SW 1271 (cell line): ENCODE measurements around the gene ERVV-1.
A peak's percentile ranks its signal among the peaks of the same experiment; 100 is the strongest.
"Not testable (repeated sequence)": the region's sequence is repeated elsewhere in the genome, so short reads cannot be mapped to it uniquely, and the experiment has no call there.

Experiments
- DNase-seq, 2 experiments: peaks; one replicate each; lab custom pipeline; 2025; lab: John Stamatoyannopoulos, UW

The ERVV-1 gene

GRCh38 chr19:53013621-53014020 lies at the start of gene ERVV-1:
ERVV-1 (plus strand) TSS chr19:53013921; CDS start chr19:53014091, 170 bp downstream.
- no peak for DNase-seq

- no peak for DNase-seq
Observed at GRCh38 chr19:52967772-52968171, 45.9 kb upstream of the ERVV-1 start.

- no peak for DNase-seq
Observed at GRCh38 chr19:52981329-52981728, 32.4 kb upstream of the ERVV-1 start.

- DNase-seq = not testable (repeated sequence)
Observed at GRCh38 chr19:52983167-52983566, 30.6 kb upstream of the ERVV-1 start.

- DNase-seq = no peak
Observed at GRCh38 chr19:52987221-52987620, 26.5 kb upstream of the ERVV-1 start.

- no peak for DNase-seq
Observed at GRCh38 chr19:52988506-52988905, 25.2 kb upstream of the ERVV-1 start.

- DNase-seq = peak in 1 of 2 experiments; percentile 13
Observed at GRCh38 chr19:52990759-52991418, 22.8 kb upstream of the ERVV-1 start.

- DNase-seq = peak; percentile 51 to 90
Observed at GRCh38 chr19:52991484-52991883, 22.2 kb upstream of the ERVV-1 start.

GRCh38 chr19:52992109-52993004 lies 21.4 kb upstream of the ERVV-1 start:
- DNase-seq = no peak

GRCh38 chr19:52993342-52994178 lies 20.2 kb upstream of the ERVV-1 start:
- DNase-seq = no peak

- no peak for DNase-seq
Observed at GRCh38 chr19:52995711-52996110, 18.0 kb upstream of the ERVV-1 start.

- no peak for DNase-seq
Observed at GRCh38 chr19:52997975-52998374, 15.7 kb upstream of the ERVV-1 start.

- DNase-seq = no peak
Observed at GRCh38 chr19:53002479-53002878, 11.2 kb upstream of the ERVV-1 start.

- no peak for DNase-seq
Observed at GRCh38 chr19:53004242-53004641, 9.5 kb upstream of the ERVV-1 start.

- DNase-seq = no peak
Observed at GRCh38 chr19:53007200-53007599, 6.5 kb upstream of the ERVV-1 start.

- DNase-seq = no peak
Observed at GRCh38 chr19:53007606-53008005, 6.1 kb upstream of the ERVV-1 start.

GRCh38 chr19:53008061-53008778 lies 5.5 kb upstream of the ERVV-1 start:
- DNase-seq = no peak

- DNase-seq = no peak
Observed at GRCh38 chr19:53010494-53010893, 3.2 kb upstream of the ERVV-1 start.

- no peak for DNase-seq
Observed at GRCh38 chr19:53012006-53012405, 1.7 kb upstream of the ERVV-1 start.

- DNase-seq = no peak
Observed at GRCh38 chr19:53015159-53015558, 1.4 kb downstream of the ERVV-1 start.

GRCh38 chr19:53015730-53016129 lies 2.0 kb downstream of the ERVV-1 start:
- DNase-seq = no peak

GRCh38 chr19:53019684-53020083 lies 6.0 kb downstream of the ERVV-1 start:
- DNase-seq = no peak
